ENCODE measurements around the gene OR2M2. TPM values are rescaled to one million over a fixed set of nuclear protein-coding genes. Genes with fewer than 3 reads are reported as not detected.

OR2M2 gene
- total RNA-seq, 4 donors from 2014 or later = not detected

DNA sequence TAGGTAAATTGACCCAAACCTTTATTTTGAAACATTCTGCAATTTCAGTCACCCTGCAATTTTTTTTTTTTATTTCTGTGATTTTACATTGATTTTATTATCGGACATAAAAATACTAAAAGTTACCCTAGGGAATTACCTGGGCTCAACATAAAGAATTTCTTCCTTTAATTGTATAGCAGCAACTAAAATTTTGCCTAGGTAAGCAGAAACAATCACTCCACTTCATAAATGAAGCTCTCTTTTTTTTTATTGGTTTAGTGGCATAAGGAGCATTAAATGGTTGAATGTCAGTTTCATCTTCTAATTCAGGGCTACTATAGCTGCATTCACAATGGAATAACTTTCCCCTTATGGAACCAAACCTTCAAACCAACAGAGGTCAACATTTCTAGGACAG lies 41.3 kb downstream of the OR2M2 start:
- H3K27me3 ChIP-seq = no peaks in the 10 kb centered on the region
- no peak overlapping the region for H3K4me3 ChIP-seq
- H3K9me3 ChIP-seq = no peaks in the 10 kb centered on the region
- no peaks in the 10 kb centered on the region for H3K4me1 ChIP-seq
- no peak overlapping the region for H3K27ac ChIP-seq
- no peaks in the 10 kb centered on the region for H3K36me3 ChIP-seq
- TF ChIP-seq EP300 (IDR thresholded peaks at IDR 0.05) = no peak
- TF ChIP-seq POLR2A (IDR thresholded peaks at IDR 0.05) = no peak
- TF ChIP-seq, protein P1, sequence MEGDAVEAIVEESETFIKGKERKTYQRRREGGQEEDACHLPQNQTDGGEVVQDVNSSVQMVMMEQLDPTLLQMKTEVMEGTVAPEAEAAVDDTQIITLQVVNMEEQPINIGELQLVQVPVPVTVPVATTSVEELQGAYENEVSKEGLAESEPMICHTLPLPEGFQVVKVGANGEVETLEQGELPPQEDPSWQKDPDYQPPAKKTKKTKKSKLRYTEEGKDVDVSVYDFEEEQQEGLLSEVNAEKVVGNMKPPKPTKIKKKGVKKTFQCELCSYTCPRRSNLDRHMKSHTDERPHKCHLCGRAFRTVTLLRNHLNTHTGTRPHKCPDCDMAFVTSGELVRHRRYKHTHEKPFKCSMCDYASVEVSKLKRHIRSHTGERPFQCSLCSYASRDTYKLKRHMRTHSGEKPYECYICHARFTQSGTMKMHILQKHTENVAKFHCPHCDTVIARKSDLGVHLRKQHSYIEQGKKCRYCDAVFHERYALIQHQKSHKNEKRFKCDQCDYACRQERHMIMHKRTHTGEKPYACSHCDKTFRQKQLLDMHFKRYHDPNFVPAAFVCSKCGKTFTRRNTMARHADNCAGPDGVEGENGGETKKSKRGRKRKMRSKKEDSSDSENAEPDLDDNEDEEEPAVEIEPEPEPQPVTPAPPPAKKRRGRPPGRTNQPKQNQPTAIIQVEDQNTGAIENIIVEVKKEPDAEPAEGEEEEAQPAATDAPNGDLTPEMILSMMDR (IDR thresholded peaks at IDR 0.05) = no peak
- WGBS, 2 donors = 93 to 98% methylated on average over 1 of the region's 1 CpG
- no peak for DNase-seq (ENCODE audit: low spot score in 2 of 2)

DNA sequence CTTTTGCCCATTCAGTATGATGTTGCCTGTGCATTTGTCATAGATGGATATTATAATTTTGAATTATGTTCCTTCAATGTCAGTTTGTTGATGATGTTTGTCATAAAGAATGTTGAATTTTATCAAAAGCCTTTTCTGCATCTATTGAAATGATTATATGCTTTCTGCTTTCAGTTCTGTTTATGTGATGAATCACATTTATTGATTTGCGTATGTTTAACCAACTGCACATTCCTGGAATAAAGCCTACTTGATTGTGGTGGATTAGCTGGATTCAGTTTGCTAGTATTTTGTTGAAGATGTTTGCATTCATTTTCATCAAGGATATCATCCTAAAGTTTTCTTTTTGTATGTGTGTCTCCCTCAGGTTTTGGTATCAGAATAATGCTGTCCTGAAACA lies 50.9 kb downstream of the OR2M2 start:
- H3K4me1 ChIP-seq = no peaks in the 10 kb centered on the region
- TF ChIP-seq POLR2A (IDR thresholded peaks at IDR 0.05) = no peak
- TF ChIP-seq, protein P1 (IDR thresholded peaks at IDR 0.05) = no peak
- no peak for TF ChIP-seq EP300 (IDR thresholded peaks at IDR 0.05)
- H3K9me3 ChIP-seq = peaks cover 0 to 11% (median 0%) of the 10 kb centered on the region in 4 donors
- no peaks in the 10 kb centered on the region for H3K36me3 ChIP-seq
- H3K27ac ChIP-seq = no peak overlapping the region
- no peak for DNase-seq (ENCODE audit: low spot score in 2 of 2)
- WGBS, 2 donors = 50 to 71% methylated on average over 1 of the region's 1 CpG
- no peak overlapping the region for H3K4me3 ChIP-seq
- H3K27me3 ChIP-seq = no peaks in the 10 kb centered on the region

DNA sequence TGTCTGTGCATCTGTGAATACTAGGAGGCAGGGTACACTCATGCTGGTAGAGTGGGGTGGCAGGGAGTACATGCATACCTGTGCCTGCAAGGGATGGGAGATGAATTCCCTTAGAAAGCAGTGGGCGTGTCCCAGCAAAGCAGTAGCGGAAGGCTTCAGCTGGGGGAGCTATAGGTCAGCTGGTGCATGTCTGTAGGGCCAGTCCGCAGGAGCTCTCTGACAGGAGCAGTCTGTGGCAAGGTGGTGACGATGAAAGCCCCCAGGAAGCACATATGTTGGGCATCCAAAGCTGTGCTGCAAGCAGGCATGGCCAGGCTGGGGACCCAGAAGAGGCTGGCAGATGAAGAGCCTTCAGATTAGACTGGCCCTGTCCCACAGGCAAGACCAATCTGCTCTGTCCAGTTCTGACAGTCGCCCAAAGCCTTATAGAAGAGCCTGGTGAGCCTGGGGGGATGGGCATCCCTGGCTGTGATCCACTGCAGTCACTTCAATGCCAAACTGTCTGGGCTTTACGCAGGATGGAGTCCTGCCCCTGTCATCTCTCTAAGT lies 54.8 kb downstream of the OR2M2 start:
- no peak overlapping the region for H3K4me3 ChIP-seq
- no peaks in the 10 kb centered on the region for H3K36me3 ChIP-seq
- peaks cover 0 to 11% (median 0%) of the 10 kb centered on the region in 4 donors for H3K9me3 ChIP-seq
- DNase-seq (ENCODE audit: low spot score in 2 of 2) = no peak
- no peak for TF ChIP-seq POLR2A (IDR thresholded peaks at IDR 0.05)
- TF ChIP-seq EP300 (IDR thresholded peaks at IDR 0.05) = no peak
- TF ChIP-seq, protein P1 (IDR thresholded peaks at IDR 0.05) = no peak
- H3K27me3 ChIP-seq = no peaks in the 10 kb centered on the region
- 54 to 75% methylated on average over 5 to 6 of the region's 6 CpGs for WGBS, 2 donors
- no peak overlapping the region for H3K27ac ChIP-seq
- no peaks in the 10 kb centered on the region for H3K4me1 ChIP-seq

Other genes starting within 250 kb of the OR2M2 start
- not detected for gene OR2AJ1, start 249.9 kb upstream of the OR2M2 start, total RNA-seq
- gene OR2L8, start 226.0 kb upstream of the OR2M2 start, total RNA-seq = 1 to 10 TPM in 1 of 4 donors, under 1 TPM in 1, not detected in 2; 0.63 to 2.2 TPM
- not detected for gene OR2AK2, start 209.6 kb upstream of the OR2M2 start, total RNA-seq
- gene OR2L5, start 161.2 kb upstream of the OR2M2 start, total RNA-seq = not detected
- under 1 TPM in 1 of 4 donors, not detected in 3; 0.60 TPM for gene OR2L2, start 144.8 kb upstream of the OR2M2 start, total RNA-seq
- gene OR2L3, start 128.0 kb upstream of the OR2M2 start, total RNA-seq = 1 to 10 TPM in 1 of 4 donors, not detected in 3; 1.1 TPM
- gene OR2L13, start 79.6 kb upstream of the OR2M2 start, total RNA-seq = under 1 TPM in 1 of 4 donors, not detected in 3; 0.87 TPM
- gene OR2M5, start 29.7 kb upstream of the OR2M2 start, total RNA-seq = not detected
- gene OR2M3, start 22.4 kb downstream of the OR2M2 start, total RNA-seq = not detected
- gene OR2M4, start 56.6 kb downstream of the OR2M2 start, total RNA-seq = 1 to 10 TPM in 1 of 4 donors, under 1 TPM in 1, not detected in 2; under 0.01 to 2.6 TPM
- 1 to 10 TPM in 2 of 4 donors, not detected in 2; 1.0 to 1.6 TPM for gene OR2T33, start 103.2 kb downstream of the OR2M2 start, total RNA-seq
- not detected for gene OR2T12, start 128.6 kb downstream of the OR2M2 start, total RNA-seq
- gene OR2M7, start 149.7 kb downstream of the OR2M2 start, total RNA-seq = not detected
- not detected for gene OR14C36, start 174.0 kb downstream of the OR2M2 start, total RNA-seq
- gene OR2T4, start 186.8 kb downstream of the OR2M2 start, total RNA-seq = not detected
- gene OR2T6, start 200.9 kb downstream of the OR2M2 start, total RNA-seq = not detected
- not detected for gene OR2T1, start 228.2 kb downstream of the OR2M2 start, total RNA-seq

Measured in tibial nerve (tissue), 4 donors.